Measurements from ENCODE around the gene CACNG5.

The CACNG5 gene

GRCh38 chr17:66915792-66916191 lies 80.9 kb downstream of the CACNG5 start:
- H3K4me1 ChIP-seq (ENCODE audit: control insufficient read depth in 1 of 2, insufficient read depth in 2 of 2, low read length in 2 of 2): no peaks in the 10 kb centered on the region
- H3K9me3 ChIP-seq (ENCODE audit: control insufficient read depth in 1 of 2, low read length in 2 of 2): no peaks in the 10 kb centered on the region
- H3K9ac ChIP-seq (ENCODE audit: low read depth in 1 of 2, low read length in 2 of 2): no peak overlapping the region
- H3K27ac ChIP-seq (ENCODE audit: low read depth, low read length): no peak overlapping the region
- H3K27me3 ChIP-seq (ENCODE audit: control insufficient read depth in 1 of 2, insufficient read depth in 2 of 2, low read length in 2 of 2): peaks cover 3% of the 10 kb centered on the region in 2 donors
- H3K4me3 ChIP-seq (ENCODE audit: low read depth in 1 of 2, low read length in 2 of 2): no peak overlapping the region
- H3K36me3 ChIP-seq (ENCODE audit: control insufficient read depth in 1 of 2, insufficient read depth in 2 of 2, low read length in 2 of 2): no peaks in the 10 kb centered on the region

GRCh38 chr17:66916946-66917345 lies 82.0 kb downstream of the CACNG5 start:
- Histone ChIP-seq H3K4me3 (ENCODE audit: low read depth in 1 of 2, low read length in 2 of 2) (no peak overlapping the region), H3K4me1 (ENCODE audit: control insufficient read depth in 1 of 2, insufficient read depth in 2 of 2, low read length in 2 of 2) (no peaks in the 10 kb centered on the region), H3K27me3 (ENCODE audit: control insufficient read depth in 1 of 2, insufficient read depth in 2 of 2, low read length in 2 of 2) (peaks cover 3% of the 10 kb centered on the region in 2 donors), H3K27ac (ENCODE audit: low read depth, low read length) (no peak overlapping the region), H3K36me3 (ENCODE audit: control insufficient read depth in 1 of 2, insufficient read depth in 2 of 2, low read length in 2 of 2) (no peaks in the 10 kb centered on the region), H3K9me3 (ENCODE audit: control insufficient read depth in 1 of 2, low read length in 2 of 2) (no peaks in the 10 kb centered on the region), H3K9ac (ENCODE audit: low read depth in 1 of 2, low read length in 2 of 2) (no peak overlapping the region)

- H3K36me3 ChIP-seq (ENCODE audit: control insufficient read depth in 1 of 2, insufficient read depth in 2 of 2, low read length in 2 of 2): no peaks in the 10 kb centered on the region
Observed at GRCh38 chr17:66918896-66919295, 84.0 kb downstream of the CACNG5 start.

GRCh38 chr17:66920435-66920834 lies 85.5 kb downstream of the CACNG5 start:
- no peaks in the 10 kb centered on the region for H3K36me3 ChIP-seq (ENCODE audit: control insufficient read depth in 1 of 2, insufficient read depth in 2 of 2, low read length in 2 of 2)
- H3K9ac ChIP-seq (ENCODE audit: low read depth in 1 of 2, low read length in 2 of 2): no peak overlapping the region
- H3K4me3 ChIP-seq (ENCODE audit: low read depth in 1 of 2, low read length in 2 of 2): no peak overlapping the region
- H3K27me3 ChIP-seq (ENCODE audit: control insufficient read depth in 1 of 2, insufficient read depth in 2 of 2, low read length in 2 of 2): peaks cover under 1 to 4% of the 10 kb centered on the region in 2 donors
- no peaks in the 10 kb centered on the region for H3K9me3 ChIP-seq (ENCODE audit: control insufficient read depth in 1 of 2, low read length in 2 of 2)
- H3K4me1 ChIP-seq (ENCODE audit: control insufficient read depth in 1 of 2, insufficient read depth in 2 of 2, low read length in 2 of 2): no peaks in the 10 kb centered on the region
- no peak overlapping the region for H3K27ac ChIP-seq (ENCODE audit: low read depth, low read length)

More at GRCh38 chr17:66918896-66919295, 84.0 kb downstream of the CACNG5 start:
- Histone ChIP-seq H3K27ac (ENCODE audit: low read depth, low read length) (no peak overlapping the region), H3K4me3 (ENCODE audit: low read depth in 1 of 2, low read length in 2 of 2) (no peak overlapping the region), H3K9ac (ENCODE audit: low read depth in 1 of 2, low read length in 2 of 2) (no peak overlapping the region), H3K4me1 (ENCODE audit: control insufficient read depth in 1 of 2, insufficient read depth in 2 of 2, low read length in 2 of 2) (no peaks in the 10 kb centered on the region), H3K9me3 (ENCODE audit: control insufficient read depth in 1 of 2, low read length in 2 of 2) (no peaks in the 10 kb centered on the region), H3K27me3 (ENCODE audit: control insufficient read depth in 1 of 2, insufficient read depth in 2 of 2, low read length in 2 of 2) (peaks cover 3% of the 10 kb centered on the region in 2 donors)

- H3K27ac ChIP-seq (ENCODE audit: low read depth, low read length): no peak overlapping the region
- no peak overlapping the region for H3K4me3 ChIP-seq (ENCODE audit: low read depth in 1 of 2, low read length in 2 of 2)
- no peaks in the 10 kb centered on the region for H3K4me1 ChIP-seq (ENCODE audit: control insufficient read depth in 1 of 2, insufficient read depth in 2 of 2, low read length in 2 of 2)
- no peaks in the 10 kb centered on the region for H3K36me3 ChIP-seq (ENCODE audit: control insufficient read depth in 1 of 2, insufficient read depth in 2 of 2, low read length in 2 of 2)
- H3K9ac ChIP-seq (ENCODE audit: low read depth in 1 of 2, low read length in 2 of 2): no peak overlapping the region
- no peaks in the 10 kb centered on the region for H3K9me3 ChIP-seq (ENCODE audit: control insufficient read depth in 1 of 2, low read length in 2 of 2)
- H3K27me3 ChIP-seq (ENCODE audit: control insufficient read depth in 1 of 2, insufficient read depth in 2 of 2, low read length in 2 of 2): peaks cover 0 to 4% of the 10 kb centered on the region in 2 donors
Observed at GRCh38 chr17:66920950-66921349, 86.0 kb downstream of the CACNG5 start.

- no peaks in the 10 kb centered on the region for H3K9me3 ChIP-seq (ENCODE audit: control insufficient read depth in 1 of 2, low read length in 2 of 2)
- no peak overlapping the region for H3K9ac ChIP-seq (ENCODE audit: low read depth in 1 of 2, low read length in 2 of 2)
- no peaks in the 10 kb centered on the region for H3K36me3 ChIP-seq (ENCODE audit: control insufficient read depth in 1 of 2, insufficient read depth in 2 of 2, low read length in 2 of 2)
- H3K4me3 ChIP-seq (ENCODE audit: low read depth in 1 of 2, low read length in 2 of 2): no peak overlapping the region
- H3K27ac ChIP-seq (ENCODE audit: low read depth, low read length): no peak overlapping the region
- no peaks in the 10 kb centered on the region for H3K4me1 ChIP-seq (ENCODE audit: control insufficient read depth in 1 of 2, insufficient read depth in 2 of 2, low read length in 2 of 2)
- H3K27me3 ChIP-seq (ENCODE audit: control insufficient read depth in 1 of 2, insufficient read depth in 2 of 2, low read length in 2 of 2): peaks cover 0 to 4% of the 10 kb centered on the region in 2 donors
Observed at GRCh38 chr17:66923886-66924285, 89.0 kb downstream of the CACNG5 start.

- Histone ChIP-seq H3K27ac (ENCODE audit: low read depth, low read length) (no peak overlapping the region), H3K9me3 (ENCODE audit: control insufficient read depth in 1 of 2, low read length in 2 of 2) (no peaks in the 10 kb centered on the region), H3K36me3 (ENCODE audit: control insufficient read depth in 1 of 2, insufficient read depth in 2 of 2, low read length in 2 of 2) (no peaks in the 10 kb centered on the region), H3K27me3 (ENCODE audit: control insufficient read depth in 1 of 2, insufficient read depth in 2 of 2, low read length in 2 of 2) (peaks cover 3 to 4% of the 10 kb centered on the region in 2 donors), H3K4me3 (ENCODE audit: low read depth in 1 of 2, low read length in 2 of 2) (no peak overlapping the region), H3K4me1 (ENCODE audit: control insufficient read depth in 1 of 2, insufficient read depth in 2 of 2, low read length in 2 of 2) (no peaks in the 10 kb centered on the region), H3K9ac (ENCODE audit: low read depth in 1 of 2, low read length in 2 of 2) (no peak overlapping the region)
Observed at GRCh38 chr17:66925811-66926500, 91.0 kb downstream of the CACNG5 start.

GRCh38 chr17:66928949-66929348 lies 94.0 kb downstream of the CACNG5 start:
- Histone ChIP-seq H3K36me3 (ENCODE audit: control insufficient read depth in 1 of 2, insufficient read depth in 2 of 2, low read length in 2 of 2) (no peaks in the 10 kb centered on the region), H3K9ac (ENCODE audit: low read depth in 1 of 2, low read length in 2 of 2) (no peak overlapping the region), H3K4me1 (ENCODE audit: control insufficient read depth in 1 of 2, insufficient read depth in 2 of 2, low read length in 2 of 2) (no peaks in the 10 kb centered on the region), H3K27ac (ENCODE audit: low read depth, low read length) (no peak overlapping the region), H3K9me3 (ENCODE audit: control insufficient read depth in 1 of 2, low read length in 2 of 2) (no peaks in the 10 kb centered on the region), H3K4me3 (ENCODE audit: low read depth in 1 of 2, low read length in 2 of 2) (no peak overlapping the region), H3K27me3 (ENCODE audit: control insufficient read depth in 1 of 2, insufficient read depth in 2 of 2, low read length in 2 of 2) (peaks cover 4 to 7% of the 10 kb centered on the region in 2 donors)

- H3K27me3 ChIP-seq (ENCODE audit: control insufficient read depth in 1 of 2, insufficient read depth in 2 of 2, low read length in 2 of 2): peaks cover 4 to 7% of the 10 kb centered on the region in 2 donors
- no peak overlapping the region for H3K9ac ChIP-seq (ENCODE audit: low read depth in 1 of 2, low read length in 2 of 2)
- no peak overlapping the region for H3K27ac ChIP-seq (ENCODE audit: low read depth, low read length)
- no peaks in the 10 kb centered on the region for H3K4me1 ChIP-seq (ENCODE audit: control insufficient read depth in 1 of 2, insufficient read depth in 2 of 2, low read length in 2 of 2)
- H3K4me3 ChIP-seq (ENCODE audit: low read depth in 1 of 2, low read length in 2 of 2): no peak overlapping the region
- no peaks in the 10 kb centered on the region for H3K9me3 ChIP-seq (ENCODE audit: control insufficient read depth in 1 of 2, low read length in 2 of 2)
- no peaks in the 10 kb centered on the region for H3K36me3 ChIP-seq (ENCODE audit: control insufficient read depth in 1 of 2, insufficient read depth in 2 of 2, low read length in 2 of 2)
Observed at GRCh38 chr17:66929591-66929990, 94.7 kb downstream of the CACNG5 start.

- H3K4me3 ChIP-seq (ENCODE audit: low read depth in 1 of 2, low read length in 2 of 2): no peak overlapping the region
- H3K9me3 ChIP-seq (ENCODE audit: control insufficient read depth in 1 of 2, low read length in 2 of 2): no peaks in the 10 kb centered on the region
- H3K4me1 ChIP-seq (ENCODE audit: control insufficient read depth in 1 of 2, insufficient read depth in 2 of 2, low read length in 2 of 2): no peaks in the 10 kb centered on the region
- no peak overlapping the region for H3K27ac ChIP-seq (ENCODE audit: low read depth, low read length)
- H3K9ac ChIP-seq (ENCODE audit: low read depth in 1 of 2, low read length in 2 of 2): no peak overlapping the region
- H3K27me3 ChIP-seq (ENCODE audit: control insufficient read depth in 1 of 2, insufficient read depth in 2 of 2, low read length in 2 of 2): peaks cover 0 to 7% of the 10 kb centered on the region in 2 donors
- no peaks in the 10 kb centered on the region for H3K36me3 ChIP-seq (ENCODE audit: control insufficient read depth in 1 of 2, insufficient read depth in 2 of 2, low read length in 2 of 2)
Observed at GRCh38 chr17:66930933-66931332, 96.0 kb downstream of the CACNG5 start.

Measured in duodenal mucosa (tissue), 2 donors.